Adipocyte (in vitro differentiated cells): ENCODE data around the gene CDH4.

ENCODE experiments used
- DNase-seq: peaks from one replicate; pipeline ENCODE4 v3.0.0-alpha.2; 2015; ENCODE audit warnings: low read depth
- H3K27me3 ChIP-seq: replicated peaks from 2 replicates; pipeline ENCODE4 v1.7.0; 2013; ENCODE audit warnings: mild to moderate bottlenecking, low read length, moderate library complexity; ENCODE audit not compliant: control insufficient read depth, insufficient read depth
- H3K36me3 ChIP-seq: 2 replicates; pipeline ENCODE4 v1.7.0; 2013; ENCODE audit warnings: low read length, mild to moderate bottlenecking, moderate library complexity; ENCODE audit not compliant: control insufficient read depth, insufficient read depth, severe bottlenecking
- H3K4me1 ChIP-seq: 2 replicates; pipeline ENCODE4 v1.7.0; 2013; ENCODE audit warnings: mild to moderate bottlenecking, low read length, moderate library complexity; ENCODE audit not compliant: control insufficient read depth, insufficient read depth
- H3K4me3 ChIP-seq: 2 replicates; pipeline ENCODE4 v1.7.0; 2013; ENCODE audit warnings: mild to moderate bottlenecking, low read length, moderate library complexity
- H3K9ac ChIP-seq: 2 replicates; pipeline ENCODE4 v1.7.0; 2013; ENCODE audit warnings: mild to moderate bottlenecking, low read length, moderate library complexity
- H3K9me3 ChIP-seq: 2 replicates; pipeline ENCODE4 v1.7.0; 2013; ENCODE audit warnings: mild to moderate bottlenecking, low read length, moderate library complexity; ENCODE audit not compliant: control insufficient read depth

CDH4 gene

DNA sequence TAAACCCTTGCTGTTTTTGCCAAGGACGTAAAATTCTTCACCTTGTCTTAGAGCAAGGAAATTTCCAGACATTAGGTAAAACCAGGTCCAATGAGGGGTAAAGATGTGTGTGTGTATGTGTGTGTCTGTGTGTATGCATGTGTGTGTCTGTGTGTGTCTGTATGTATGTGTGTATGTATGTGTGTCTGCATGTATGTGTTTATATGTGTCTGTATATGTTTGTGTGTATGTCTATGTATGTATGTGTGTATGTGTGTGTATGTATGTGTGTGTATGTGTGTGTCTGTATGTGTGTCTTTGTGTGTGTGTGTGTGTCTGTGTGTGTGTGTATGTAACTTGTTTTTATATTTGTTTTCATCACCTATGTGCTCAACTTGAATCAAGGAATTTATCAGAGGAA is 439.9 kb downstream of the CDH4 start:
- Histone ChIP-seq H3K4me1 (no peaks in the 10 kb centered on the region), H3K4me3 (no peak overlapping the region), H3K27me3 (peaks cover 41% of the 10 kb centered on the region), H3K36me3 (no peaks in the 10 kb centered on the region), H3K9ac (no peak overlapping the region), H3K9me3 (no peaks in the 10 kb centered on the region)
- no peak for DNase-seq

DNA sequence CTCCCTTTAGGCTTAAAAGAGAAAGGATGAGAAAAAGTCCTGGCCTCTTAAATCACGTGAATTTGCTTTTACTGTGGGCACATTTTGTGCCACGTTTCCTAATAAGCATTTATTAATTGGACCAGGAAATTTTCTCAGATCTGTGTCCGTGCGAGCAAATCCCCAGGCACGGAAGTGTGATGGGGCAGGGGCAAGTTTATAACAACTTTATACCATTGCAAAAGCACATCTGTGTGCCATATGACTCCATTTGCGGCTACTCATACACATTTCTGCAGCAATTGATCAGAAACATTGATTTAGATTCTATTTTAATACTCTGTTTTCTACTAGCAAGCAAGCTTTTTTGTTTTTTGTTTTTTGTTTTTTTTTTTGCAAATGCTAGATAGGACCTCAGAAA is 440.4 kb downstream of the CDH4 start:
- H3K27me3 ChIP-seq: peaks cover 37% of the 10 kb centered on the region
- no peak for DNase-seq

DNA sequence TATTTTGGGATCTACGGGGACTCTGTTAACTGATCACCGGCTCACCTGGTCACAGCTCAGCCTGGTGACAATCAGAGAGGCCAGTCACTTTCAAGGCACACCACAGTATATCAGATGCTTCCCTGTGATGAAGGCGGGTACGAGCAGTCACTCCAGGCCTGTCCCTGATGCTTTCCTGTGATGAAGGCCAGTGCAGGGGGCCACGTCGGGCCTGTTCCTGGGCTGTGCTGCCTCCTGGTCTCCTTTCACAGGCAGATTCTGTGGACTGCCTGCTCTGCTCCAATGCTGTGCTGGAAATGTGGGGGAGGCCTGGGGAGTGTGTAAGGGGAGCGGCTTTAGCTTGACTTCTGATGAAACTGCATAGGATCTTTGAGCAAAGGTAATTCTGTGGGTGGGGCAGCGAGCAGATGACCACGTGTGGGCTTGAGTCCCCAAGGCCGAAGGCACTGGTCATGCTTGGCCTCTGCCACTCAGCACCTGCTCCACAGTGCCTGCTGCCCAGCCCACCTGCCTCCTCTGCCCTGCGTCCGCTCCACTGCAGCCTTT is 441.1 kb downstream of the CDH4 start:
- Histone ChIP-seq H3K4me3 (no peak overlapping the region), H3K4me1 (no peaks in the 10 kb centered on the region), H3K36me3 (no peaks in the 10 kb centered on the region), H3K9me3 (no peaks in the 10 kb centered on the region), H3K9ac (no peak overlapping the region), H3K27me3 (peaks cover 32% of the 10 kb centered on the region)
- no peak for DNase-seq

More for the DNA sequence above, 440.4 kb downstream of the CDH4 start:
- H3K4me1 ChIP-seq: no peaks in the 10 kb centered on the region
- no peak overlapping the region for H3K9ac ChIP-seq
- H3K36me3 ChIP-seq: no peaks in the 10 kb centered on the region
- no peak overlapping the region for H3K4me3 ChIP-seq
- no peaks in the 10 kb centered on the region for H3K9me3 ChIP-seq

DNA sequence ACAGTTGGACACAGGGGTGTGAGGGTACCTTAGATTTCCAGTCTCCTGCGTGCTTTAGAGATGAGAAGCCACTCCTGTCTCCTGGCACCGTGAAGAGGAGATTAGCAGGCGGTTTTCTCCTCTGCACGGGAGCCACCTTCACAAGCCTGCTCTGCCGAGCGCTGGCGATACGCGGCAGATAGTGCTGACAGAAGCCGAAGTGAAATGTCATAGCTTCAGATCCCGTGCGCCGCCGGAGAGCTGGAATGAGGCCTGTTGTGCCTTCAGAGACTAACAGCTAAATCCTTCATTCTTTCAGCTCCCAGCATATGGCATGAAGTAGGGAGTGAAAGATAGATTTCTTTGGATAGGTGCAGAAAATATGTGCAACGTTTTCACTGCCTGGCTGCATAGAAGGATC is 442.6 kb downstream of the CDH4 start:
- no peaks in the 10 kb centered on the region for H3K9me3 ChIP-seq
- no peak overlapping the region for H3K9ac ChIP-seq
- DNase-seq: no peak
- no peaks in the 10 kb centered on the region for H3K36me3 ChIP-seq
- H3K4me1 ChIP-seq: no peaks in the 10 kb centered on the region
- no peak overlapping the region for H3K4me3 ChIP-seq
- H3K27me3 ChIP-seq: peaks cover 32% of the 10 kb centered on the region

DNA sequence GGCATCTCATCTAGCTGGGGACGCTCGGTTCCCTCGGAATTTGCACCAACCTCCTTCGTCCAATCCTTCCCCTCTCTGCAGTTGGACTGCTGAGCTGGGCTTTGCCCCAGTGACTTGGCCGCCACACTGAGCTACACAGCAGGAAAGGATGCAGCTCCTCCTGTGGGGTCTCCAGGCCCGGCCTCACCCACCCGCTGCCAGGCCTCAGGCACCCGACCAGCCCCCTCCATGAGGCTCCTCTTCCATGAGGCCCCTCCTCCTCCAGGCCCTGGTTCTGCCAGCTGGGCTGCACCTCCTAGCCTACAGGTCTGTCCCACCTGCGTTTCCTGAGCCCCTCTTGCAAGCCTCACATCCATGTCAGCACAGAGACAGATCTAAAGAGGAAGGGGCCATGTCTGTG is 443.7 kb downstream of the CDH4 start:
- no peak for DNase-seq
- no peak overlapping the region for H3K4me3 ChIP-seq
- H3K4me1 ChIP-seq: no peaks in the 10 kb centered on the region
- H3K36me3 ChIP-seq: no peaks in the 10 kb centered on the region
- no peaks in the 10 kb centered on the region for H3K9me3 ChIP-seq
- peaks cover 27% of the 10 kb centered on the region for H3K27me3 ChIP-seq
- H3K9ac ChIP-seq: no peak overlapping the region

DNA sequence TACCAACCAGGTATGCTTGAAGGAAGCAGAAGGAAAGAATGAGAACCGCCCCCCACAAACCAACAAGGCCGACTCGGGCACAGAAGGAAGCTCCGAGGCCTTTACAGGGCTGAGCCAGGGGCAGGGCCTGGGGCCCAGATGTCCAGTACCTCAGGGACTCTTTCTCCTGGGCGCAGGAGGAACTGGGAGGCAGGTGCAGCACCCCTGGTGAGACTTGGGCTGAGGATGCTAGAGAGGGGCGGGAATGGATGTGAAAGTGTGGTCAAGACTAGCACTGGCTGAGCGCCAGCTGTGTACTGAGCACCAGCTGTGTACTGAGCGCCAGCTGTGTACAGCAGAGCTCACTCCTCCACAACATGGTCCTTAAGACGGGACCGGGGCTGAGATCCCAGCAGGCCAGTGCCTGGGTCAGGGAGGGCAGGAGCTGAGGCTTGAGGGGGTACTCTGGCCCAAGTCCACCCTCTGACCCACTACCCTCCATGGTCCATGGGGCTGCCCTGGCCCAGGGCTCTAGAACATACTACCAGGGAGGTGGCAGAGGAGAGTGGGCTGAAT is 444.2 kb downstream of the CDH4 start:
- DNase-seq: no peak
- Histone ChIP-seq H3K9ac (no peak overlapping the region), H3K4me1 (no peaks in the 10 kb centered on the region), H3K4me3 (no peak overlapping the region), H3K9me3 (no peaks in the 10 kb centered on the region), H3K27me3 (peaks cover 23% of the 10 kb centered on the region), H3K36me3 (no peaks in the 10 kb centered on the region)

DNA sequence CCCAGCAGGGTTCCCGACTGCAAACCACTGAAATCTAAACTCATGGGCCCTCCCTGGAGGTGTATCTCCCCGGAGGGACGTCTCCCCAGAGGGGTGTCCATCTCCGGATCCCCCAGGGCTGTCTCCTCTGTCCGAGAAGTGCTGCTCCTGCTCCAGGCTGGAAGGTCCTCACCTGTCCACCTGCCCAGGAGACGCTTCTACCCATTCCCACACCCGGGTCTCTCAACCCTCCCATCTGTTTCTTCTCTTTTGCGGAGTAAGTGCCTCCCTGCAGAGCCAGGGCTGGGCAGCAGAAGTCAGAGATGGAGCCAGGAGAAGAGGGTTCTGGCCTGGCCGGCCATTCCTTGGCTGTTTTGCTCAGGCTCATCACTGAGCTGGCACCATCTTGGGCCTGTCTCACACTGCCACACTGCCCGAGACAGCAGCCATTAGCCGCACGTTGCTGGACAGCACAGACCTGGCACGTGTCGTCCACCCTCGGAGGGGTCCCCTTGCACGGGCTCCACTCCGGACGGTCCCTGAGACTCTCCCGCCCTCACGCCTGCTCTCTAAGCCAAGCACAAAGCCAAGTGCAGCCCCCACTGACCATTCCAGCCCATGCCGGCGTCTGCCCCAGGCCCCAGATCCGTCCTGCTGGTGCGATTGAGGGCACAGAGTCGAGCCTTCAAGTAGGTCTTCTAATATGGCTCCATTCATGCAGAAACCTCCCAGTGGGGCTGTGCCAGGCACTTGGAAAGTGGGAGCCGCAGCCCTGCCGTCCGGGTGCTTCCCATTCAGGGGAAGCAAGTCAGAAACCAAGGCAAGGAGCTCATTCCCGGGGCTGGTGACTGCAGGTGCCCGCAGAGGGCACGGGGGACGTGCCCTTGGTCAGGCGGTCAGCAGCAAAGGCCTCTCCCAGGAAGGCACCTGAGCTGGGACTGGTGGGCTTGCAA is 445.9 kb downstream of the CDH4 start:
- no peaks in the 10 kb centered on the region for H3K9me3 ChIP-seq
- no peak for DNase-seq

DNA sequence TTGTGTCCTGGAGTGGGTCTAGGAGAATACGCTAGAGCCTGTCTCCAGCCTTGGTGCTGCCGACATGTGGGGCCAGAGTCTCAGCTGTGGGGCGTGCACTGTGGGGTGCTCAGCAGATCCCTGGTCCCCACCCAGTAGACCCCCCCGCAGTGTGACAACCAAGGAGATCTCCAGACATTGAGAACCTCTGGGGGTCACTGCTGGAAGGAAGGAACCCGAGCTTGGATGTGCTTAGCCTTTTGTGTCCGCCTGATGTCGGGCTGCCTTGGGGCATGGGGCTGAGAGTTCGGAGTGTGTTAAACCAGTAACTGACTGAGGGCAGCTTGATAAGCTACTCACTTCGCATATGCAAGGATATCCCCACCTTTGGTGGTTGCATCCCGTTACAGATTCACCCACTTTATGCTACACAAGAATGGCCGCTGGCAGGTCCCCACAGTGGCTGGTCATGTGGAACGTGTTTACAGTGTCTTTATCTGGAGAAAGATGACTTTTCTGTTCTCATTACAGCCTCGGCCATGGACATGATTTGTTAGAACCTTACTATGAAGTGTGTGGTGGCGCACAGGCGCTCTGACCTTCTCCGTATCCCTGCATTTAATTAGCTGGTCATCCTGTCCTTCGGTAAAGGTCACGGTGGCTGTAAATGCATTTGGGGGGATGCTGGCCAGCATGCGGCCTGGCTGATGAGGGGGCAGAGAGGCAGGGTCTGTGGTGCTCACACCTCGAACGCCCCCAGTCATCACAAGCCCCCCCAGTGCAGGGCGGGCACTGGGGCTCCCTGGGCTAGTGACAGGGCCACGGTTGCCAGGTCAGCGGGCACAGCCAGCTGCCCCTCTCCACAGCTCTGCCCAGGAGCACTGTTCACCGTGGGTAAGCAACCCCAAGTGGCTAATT is 446.8 kb downstream of the CDH4 start:
- H3K9ac ChIP-seq: no peak overlapping the region
- H3K9me3 ChIP-seq: no peaks in the 10 kb centered on the region
- DNase-seq: no peak
- H3K4me3 ChIP-seq: no peak overlapping the region
- H3K27me3 ChIP-seq: peaks cover 6% of the 10 kb centered on the region
- no peaks in the 10 kb centered on the region for H3K4me1 ChIP-seq
- no peaks in the 10 kb centered on the region for H3K36me3 ChIP-seq

More for the DNA sequence above, 445.9 kb downstream of the CDH4 start:
- H3K4me1 ChIP-seq: no peaks in the 10 kb centered on the region
- no peak overlapping the region for H3K9ac ChIP-seq
- H3K4me3 ChIP-seq: no peak overlapping the region
- H3K27me3 ChIP-seq: peaks cover 12% of the 10 kb centered on the region
- H3K36me3 ChIP-seq: no peaks in the 10 kb centered on the region

DNA sequence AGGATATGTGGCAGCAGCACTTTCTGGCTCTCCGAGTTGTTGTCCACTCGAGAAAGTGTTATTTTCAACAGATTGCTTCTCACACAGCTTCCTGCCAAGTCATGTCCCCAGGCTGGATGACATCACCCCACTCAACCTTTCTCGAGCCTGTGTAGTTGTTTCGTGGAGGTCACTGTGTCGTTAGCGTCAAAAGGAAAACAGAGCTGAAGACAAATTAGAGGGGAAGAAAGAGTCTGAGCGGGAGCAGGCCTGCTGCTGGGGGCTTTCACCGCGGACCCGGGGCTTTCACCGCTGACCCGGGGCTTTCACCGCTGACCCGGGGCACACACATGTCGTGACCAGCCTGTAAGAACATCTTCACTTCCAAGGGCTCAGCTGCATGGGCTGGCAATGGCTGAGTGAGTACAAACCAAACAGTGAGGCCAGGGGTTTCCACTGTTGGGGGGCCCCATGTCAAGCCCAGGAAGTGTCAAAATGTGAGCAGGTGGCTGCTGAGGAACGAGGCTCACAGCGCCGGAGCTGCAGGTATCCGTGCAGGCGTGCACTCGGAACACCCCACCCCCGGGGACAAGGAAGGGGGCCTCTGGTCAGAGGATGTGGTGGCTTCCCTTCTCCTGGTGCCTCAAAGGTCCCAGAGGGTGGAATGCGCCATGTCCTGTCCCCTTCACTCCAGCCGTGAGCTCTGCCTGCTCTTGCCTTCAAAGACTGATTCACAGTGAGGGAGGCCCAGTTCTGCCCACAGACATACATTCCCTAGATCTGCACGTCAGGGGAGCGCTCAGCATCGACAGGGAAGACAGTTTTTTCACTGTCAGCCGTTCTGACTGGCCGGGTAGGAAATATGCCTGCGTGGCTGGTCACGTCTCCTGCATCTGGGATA is 447.7 kb downstream of the CDH4 start:
- Histone ChIP-seq H3K27me3 (peaks cover 6% of the 10 kb centered on the region), H3K9ac (no peak overlapping the region)
- DNase-seq: no peak

DNA sequence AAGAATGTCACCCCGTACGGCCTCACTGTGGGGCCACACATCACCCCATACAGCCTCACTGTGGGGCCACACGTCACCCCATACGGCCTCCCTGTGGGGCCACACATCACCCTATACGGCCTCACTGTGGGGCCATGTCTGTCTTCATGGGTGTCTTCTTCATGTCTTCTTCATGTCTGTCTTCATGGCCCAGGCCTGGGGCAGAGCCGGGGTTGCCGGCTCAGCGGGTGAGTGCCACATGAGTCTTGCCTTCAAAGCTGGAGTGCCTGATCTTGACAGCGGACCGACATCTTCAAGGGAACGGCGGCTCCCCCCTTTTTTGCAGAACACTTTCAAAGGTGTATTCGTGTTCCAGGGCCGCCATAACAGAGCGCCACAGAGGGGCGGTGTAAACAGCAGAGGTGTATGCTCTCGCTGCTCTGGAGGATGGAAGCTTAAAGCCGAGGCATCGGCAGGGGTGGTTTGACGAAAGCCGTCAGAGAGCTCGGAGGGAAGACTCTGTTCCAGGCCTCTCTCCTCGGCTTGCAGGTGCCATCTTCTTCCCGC is 448.6 kb downstream of the CDH4 start:
- Histone ChIP-seq H3K4me3 (no peak overlapping the region), H3K9me3 (no peaks in the 10 kb centered on the region), H3K27me3 (peaks cover 8% of the 10 kb centered on the region), H3K36me3 (no peaks in the 10 kb centered on the region), H3K9ac (no peak overlapping the region), H3K4me1 (no peaks in the 10 kb centered on the region)
- no peak for DNase-seq

More for the DNA sequence above, 447.7 kb downstream of the CDH4 start:
- H3K36me3 ChIP-seq: no peaks in the 10 kb centered on the region
- H3K9me3 ChIP-seq: no peaks in the 10 kb centered on the region
- H3K4me3 ChIP-seq: no peak overlapping the region
- no peaks in the 10 kb centered on the region for H3K4me1 ChIP-seq
